Breast epithelium (tissue), 4 donors: Measurements from ENCODE around the gene AXIN2. TPM values are rescaled to one million over a fixed set of nuclear protein-coding genes. Genes with fewer than 3 reads are reported as not detected.
"Not testable (repeated sequence)": the region's sequence is repeated elsewhere in the genome, so short reads cannot be mapped to it uniquely, and the experiment has no call there.

Experiments used
- DNase-seq, 2 donors: peaks; one replicate each; pipeline ENCODE4 v3.0.0-alpha.2; 2019; ENCODE audit warnings: low spot score in 2 of 2
- H3K27ac ChIP-seq, 2 donors: fragments of 200-600 bp; sonication (generic) in 1 of 2; one replicate each; pipeline ENCODE4 v1.5.1; 2016 to 2019; ENCODE audit warnings: mild to moderate bottlenecking in 1 of 2
- H3K27me3 ChIP-seq, 2 donors: fragments of 200-600 bp; sonication (generic) in 1 of 2; one replicate each; pipeline versions ENCODE4 v1.5.1 to v1.6.0; 2017 to 2019; ENCODE audit warnings: control low read depth in 1 of 2, mild to moderate bottlenecking in 1 of 2
- H3K36me3 ChIP-seq: fragments of 200-600 bp; one replicate; pipeline ENCODE4 v1.5.1; 2019
- H3K4me1 ChIP-seq, 2 donors: fragments of 200-600 bp; sonication (generic); one replicate each; pipeline ENCODE4 v1.5.1; 2016 to 2019; ENCODE audit warnings: control low read depth in 1 of 2
- H3K4me3 ChIP-seq, 3 donors: fragments of 200-600 bp; sonication (generic); 1 replicate in 2 of 3; 2 replicates in 1 of 3; pipeline ENCODE4 v1.5.1; 2016 to 2019; ENCODE audit warnings: mild to moderate bottlenecking in 3 of 3, moderate library complexity in 2 of 3
- H3K9me3 ChIP-seq, 2 donors: fragments of 200-600 bp; sonication (generic) in 1 of 2; one replicate each; pipeline ENCODE4 v1.5.1; 2016 to 2019; ENCODE audit warnings: control low read depth in 1 of 2
- POLR2A ChIP-seq: fragments of 450-650 bp; IDR thresholded peaks from one replicate; pipeline ENCODE4 v1.6.1; 2016; ENCODE audit warnings: antibody characterized with exemption, mild to moderate bottlenecking, moderate library complexity
- POLR2AphosphoS5 ChIP-seq, 3 donors: sonication (generic); formaldehyde crosslinking; IDR thresholded peaks; one replicate each; pipeline ENCODE4 v1.6.1; 2017; ENCODE audit warnings: antibody characterized with exemption in 3 of 3
- intact Hi-C: fragments of 100-400 bp; cut with DNase I; formaldehyde crosslinking; loops from one replicate; pipeline ENCODE4 v1.15.1; 2023; ENCODE audit warnings: low total_unique reads
- total RNA-seq, 3 donors: library from RNA; depleted of rRNA; stranded (reverse); fragments of >200 nt; gene quantifications; one replicate each; pipeline ENCODE4 v1.1.0, GENCODE V29; 2016
- TF ChIP-seq, protein P1 (sequence below), 3 donors: fragments of 450-650 bp; IDR thresholded peaks; one replicate each; pipeline ENCODE4 v1.5.1; 2016 to 2017; ENCODE audit warnings: antibody characterized with exemption in 3 of 3, mild to moderate bottlenecking in 3 of 3, moderate library complexity in 3 of 3

The AXIN2 gene
- total RNA-seq, 3 donors from 2014 or later, result 8.3 to 13.1 (median 10.5) TPM

DNA sequence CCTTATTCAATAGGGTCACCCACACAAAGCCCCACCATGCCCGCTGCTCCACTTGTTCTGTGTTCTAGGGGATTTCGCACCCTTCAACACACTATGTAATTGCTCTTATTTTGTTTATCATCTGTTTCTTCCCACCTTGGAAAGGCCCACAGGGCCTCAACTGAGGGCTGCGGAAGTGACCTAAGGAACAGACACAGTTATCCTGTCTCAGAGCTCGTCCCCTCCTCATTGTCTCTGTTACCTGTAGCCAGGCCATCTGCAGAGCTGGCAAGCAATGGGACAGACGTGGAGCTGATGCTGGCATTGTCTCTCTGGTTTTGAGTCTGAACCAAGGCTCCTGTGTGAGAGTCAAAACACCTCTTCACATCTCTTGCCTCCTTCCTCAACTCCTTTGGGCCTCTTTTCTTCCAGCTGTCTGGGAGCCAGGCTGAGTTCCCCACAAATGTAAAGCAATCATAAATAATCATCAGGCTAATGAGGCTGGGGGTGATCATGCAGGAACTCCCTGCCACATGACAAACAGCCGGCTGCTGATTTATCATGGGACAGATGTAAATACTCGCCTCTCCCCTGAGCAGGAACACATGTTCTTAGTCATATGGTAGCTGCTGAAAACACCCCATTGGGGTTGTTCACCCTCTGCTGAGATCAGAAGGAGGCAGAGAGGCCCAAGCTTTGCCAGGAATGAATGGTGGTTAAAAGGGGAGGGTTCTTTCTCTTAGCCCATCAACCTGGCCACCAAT lies 71.9 kb downstream of the AXIN2 start:
- TF ChIP-seq POLR2A, result no peak
- TF ChIP-seq, protein P1, sequence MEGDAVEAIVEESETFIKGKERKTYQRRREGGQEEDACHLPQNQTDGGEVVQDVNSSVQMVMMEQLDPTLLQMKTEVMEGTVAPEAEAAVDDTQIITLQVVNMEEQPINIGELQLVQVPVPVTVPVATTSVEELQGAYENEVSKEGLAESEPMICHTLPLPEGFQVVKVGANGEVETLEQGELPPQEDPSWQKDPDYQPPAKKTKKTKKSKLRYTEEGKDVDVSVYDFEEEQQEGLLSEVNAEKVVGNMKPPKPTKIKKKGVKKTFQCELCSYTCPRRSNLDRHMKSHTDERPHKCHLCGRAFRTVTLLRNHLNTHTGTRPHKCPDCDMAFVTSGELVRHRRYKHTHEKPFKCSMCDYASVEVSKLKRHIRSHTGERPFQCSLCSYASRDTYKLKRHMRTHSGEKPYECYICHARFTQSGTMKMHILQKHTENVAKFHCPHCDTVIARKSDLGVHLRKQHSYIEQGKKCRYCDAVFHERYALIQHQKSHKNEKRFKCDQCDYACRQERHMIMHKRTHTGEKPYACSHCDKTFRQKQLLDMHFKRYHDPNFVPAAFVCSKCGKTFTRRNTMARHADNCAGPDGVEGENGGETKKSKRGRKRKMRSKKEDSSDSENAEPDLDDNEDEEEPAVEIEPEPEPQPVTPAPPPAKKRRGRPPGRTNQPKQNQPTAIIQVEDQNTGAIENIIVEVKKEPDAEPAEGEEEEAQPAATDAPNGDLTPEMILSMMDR (IDR thresholded peaks at IDR 0.05), result no peak
- no peak for TF ChIP-seq POLR2AphosphoS5 (IDR thresholded peaks at IDR 0.05)
- intact Hi-C loops, result no loop called here

DNA sequence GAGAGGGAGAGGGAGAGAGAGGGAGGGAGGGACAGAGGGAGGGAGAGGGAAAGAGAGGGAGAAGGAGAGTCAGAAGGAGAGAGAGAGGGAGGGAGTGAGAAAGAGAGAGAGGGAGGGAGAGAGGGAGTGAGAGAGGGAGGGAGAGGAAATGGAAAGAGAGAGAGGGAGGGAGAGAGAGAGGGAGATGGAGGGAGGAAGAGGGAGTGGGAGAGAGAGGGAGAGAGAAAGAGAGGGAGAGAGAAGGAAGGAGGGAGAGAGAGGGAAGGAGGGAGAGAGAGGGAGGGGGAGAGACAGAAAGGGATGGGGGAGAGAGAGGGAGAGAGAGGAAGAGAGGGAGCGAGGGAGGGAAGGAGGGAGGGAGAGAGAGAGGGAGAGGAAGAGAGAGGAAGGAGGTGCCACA lies 72.8 kb downstream of the AXIN2 start:
- Histone ChIP-seq H3K27ac (no peak overlapping the region), H3K4me3 (no peak overlapping the region), H3K4me1 (no peaks in the 10 kb centered on the region), H3K36me3 (no peaks in the 10 kb centered on the region), H3K9me3 (no peaks in the 10 kb centered on the region), H3K27me3 (no peaks in the 10 kb centered on the region)
- no peak for DNase-seq
- intact Hi-C loops, result no loop called here
- TF ChIP-seq POLR2AphosphoS5 (IDR thresholded peaks at IDR 0.05) (no peak), POLR2A (no peak)
- TF ChIP-seq, protein P1 (IDR thresholded peaks at IDR 0.05), result no peak

More for the DNA sequence above, 71.9 kb downstream of the AXIN2 start:
- Histone ChIP-seq H3K9me3 (no peaks in the 10 kb centered on the region), H3K4me3 (no peak overlapping the region), H3K27me3 (no peaks in the 10 kb centered on the region), H3K4me1 (no peaks in the 10 kb centered on the region), H3K27ac (no peak overlapping the region), H3K36me3 (no peaks in the 10 kb centered on the region)
- no peak for DNase-seq

- Histone ChIP-seq H3K36me3 (no peaks in the 10 kb centered on the region), H3K27me3 (no peaks in the 10 kb centered on the region), H3K4me3 (no peak overlapping the region), H3K4me1 (no peaks in the 10 kb centered on the region), H3K9me3 (no peaks in the 10 kb centered on the region), H3K27ac (no peak overlapping the region)
- intact Hi-C loops, result no loop called here
- TF ChIP-seq POLR2AphosphoS5 (IDR thresholded peaks at IDR 0.05) (no peak), POLR2A (no peak)
- TF ChIP-seq, protein P1 (IDR thresholded peaks at IDR 0.05), result no peak
- no peak for DNase-seq
These were observed 73.5 kb downstream of the AXIN2 start for GRCh38 chr17:65487990-65488389.

DNA sequence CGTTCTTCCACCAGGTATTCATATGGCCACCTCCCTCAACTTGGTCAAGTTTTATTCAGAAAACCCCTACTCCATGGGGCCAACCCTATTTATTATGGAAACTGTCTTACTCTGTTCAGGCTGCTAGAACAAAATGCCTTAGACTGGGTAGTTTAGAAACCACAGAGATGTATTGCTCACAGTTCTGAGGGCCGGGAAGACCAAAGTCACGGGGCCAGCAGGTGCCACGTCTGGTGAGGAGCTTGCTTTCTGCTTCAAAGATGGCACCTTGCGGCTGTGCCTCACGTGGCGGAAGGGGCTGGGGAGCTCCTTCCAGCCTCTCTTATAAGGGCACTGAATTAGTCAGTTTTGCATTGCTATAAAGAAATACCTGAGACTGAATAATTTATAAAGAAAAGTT lies 74.3 kb downstream of the AXIN2 start:
- Histone ChIP-seq H3K36me3 (no peaks in the 10 kb centered on the region), H3K27ac (no peak overlapping the region), H3K4me3 (no peak overlapping the region), H3K9me3 (no peaks in the 10 kb centered on the region), H3K4me1 (no peaks in the 10 kb centered on the region), H3K27me3 (no peaks in the 10 kb centered on the region)
- TF ChIP-seq, protein P1 (IDR thresholded peaks at IDR 0.05), result no peak
- TF ChIP-seq POLR2AphosphoS5 (IDR thresholded peaks at IDR 0.05) (no peak), POLR2A (no peak)
- no peak for DNase-seq
- intact Hi-C loops, result no loop called here

DNA sequence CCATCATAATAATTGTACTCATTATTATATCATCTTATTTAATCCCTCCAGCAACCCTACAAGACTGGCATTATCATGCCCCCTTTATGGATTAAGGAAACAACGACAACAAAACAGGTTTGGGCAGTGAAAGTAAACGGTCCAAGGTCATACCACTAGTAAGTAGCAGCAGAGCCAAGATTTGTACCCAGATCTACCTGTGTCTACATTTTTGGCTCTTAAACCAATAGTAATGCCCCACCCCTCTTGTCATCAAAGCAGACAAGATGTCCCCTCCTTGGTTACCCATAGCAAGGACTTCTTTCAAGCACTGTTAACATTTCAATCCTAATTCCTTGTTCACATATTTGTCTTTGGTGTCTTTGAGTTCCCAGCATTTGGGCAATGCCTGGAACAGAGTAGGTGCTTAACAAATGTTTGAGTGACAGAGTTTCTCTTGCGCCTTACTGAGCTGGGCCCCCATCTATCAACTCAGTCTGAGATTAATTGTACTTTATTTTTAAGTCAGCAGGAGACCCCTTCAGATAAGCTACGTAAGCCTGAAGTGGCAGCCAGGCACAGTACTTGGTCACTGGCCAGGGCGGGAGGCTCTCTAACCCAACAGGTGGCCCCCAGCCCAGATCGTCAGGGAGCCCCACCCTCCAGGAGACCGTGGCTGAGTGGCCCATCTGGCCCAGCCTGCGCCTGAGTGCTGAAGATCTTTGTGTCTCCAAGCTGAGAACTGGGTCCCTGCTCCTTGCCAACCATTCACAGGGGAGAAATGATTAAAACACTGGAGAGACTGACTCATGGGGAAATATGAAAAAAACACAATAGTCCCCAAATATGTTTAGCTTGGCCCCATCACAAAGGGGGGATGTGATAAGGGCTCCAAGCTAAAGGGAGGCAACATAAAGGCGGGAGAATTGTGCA lies 75.8 kb downstream of the AXIN2 start:
- DNase-seq, result peak in 1 of 2 donors; percentile 23
- H3K27me3 ChIP-seq, result no peaks in the 10 kb centered on the region
- H3K36me3 ChIP-seq, result no peaks in the 10 kb centered on the region
- H3K9me3 ChIP-seq, result no peaks in the 10 kb centered on the region
- intact Hi-C loops, result no loop called here
- H3K4me1 ChIP-seq, result no peaks in the 10 kb centered on the region
- peak overlapping the region; percentile 29 to 74 for H3K27ac ChIP-seq
- TF ChIP-seq POLR2AphosphoS5 (IDR thresholded peaks at IDR 0.05), result no peak
- TF ChIP-seq, protein P1 (IDR thresholded peaks at IDR 0.05), result no peak
- no peak overlapping the region for H3K4me3 ChIP-seq

DNA sequence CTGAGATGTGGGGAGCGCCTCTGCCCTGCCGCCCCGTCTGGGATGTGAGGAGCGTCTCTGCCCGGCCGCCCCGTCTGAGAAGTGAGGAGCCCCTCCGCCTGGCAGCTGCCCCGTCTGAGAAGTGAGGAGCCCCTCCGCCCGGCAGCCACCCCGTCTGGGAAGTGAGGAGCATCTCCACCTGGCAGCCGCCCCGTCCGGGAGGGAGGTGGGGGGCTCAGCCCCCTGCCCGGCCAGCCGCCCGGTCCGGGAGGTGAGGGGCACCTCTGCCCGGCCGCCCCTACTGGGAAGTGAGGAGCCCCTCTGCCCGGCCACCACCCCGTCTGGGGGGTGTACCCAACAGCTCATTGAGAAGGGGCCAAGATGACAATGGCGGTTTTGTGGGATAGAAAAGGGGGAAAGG lies 77.0 kb downstream of the AXIN2 start:
- H3K4me3 ChIP-seq, H3K36me3 ChIP-seq, H3K4me1 ChIP-seq, intact Hi-C loops, H3K27me3 ChIP-seq, H3K27ac ChIP-seq, H3K9me3 ChIP-seq, DNase-seq: not testable (repeated sequence)
